Body of pancreas (tissue), 4 donors: ENCODE results near the gene RNPEPL1. TPM values are rescaled to one million over a fixed set of nuclear protein-coding genes. Genes with fewer than 3 reads are reported as not detected.

Source experiments
- ATAC-seq: fragments of 150-250 bp; one replicate; pipeline ENCODE4 v1.9.1; 2016
- DNase-seq, 4 donors: peaks; one replicate each; pipeline ENCODE4 v3.0.0-alpha.2; 2019
- H3K27ac ChIP-seq, 4 donors: fragments of 200-600 bp; sonication (generic); 1 replicate in 3 of 4; 2 replicates in 1 of 4; pipeline versions ENCODE4 v1.5.1 to v1.6.1; 2016 to 2019; ENCODE audit warnings: mild to moderate bottlenecking in 1 of 4, mixed read lengths in 1 of 4, moderate library complexity in 1 of 4
- H3K27me3 ChIP-seq, 2 donors: fragments of 200-600 bp; sonication (generic); one replicate each; pipeline ENCODE4 v1.6.0; 2016; ENCODE audit warnings: mild to moderate bottlenecking in 1 of 2
- H3K36me3 ChIP-seq, 2 donors: fragments of 200-600 bp; sonication (generic); replicated peaks in 1 of 2; 2 replicates each; pipeline ENCODE4 v1.5.1; 2016; ENCODE audit warnings: low read depth in 2 of 2; ENCODE audit not compliant: insufficient read depth in 1 of 2
- H3K4me1 ChIP-seq: fragments of 200-600 bp; sonication (generic); one replicate; pipeline ENCODE4 v1.6.0; 2016
- H3K4me3 ChIP-seq, 2 donors: fragments of 200-600 bp; sonication (generic); 1 replicate in 1 of 2; 2 replicates in 1 of 2; pipeline ENCODE4 v1.5.1; 2016 to 2019
- H3K9me3 ChIP-seq, 3 donors: fragments of 200-600 bp; sonication (generic); 1 replicate in 2 of 3; 2 replicates in 1 of 3; pipeline ENCODE4 v1.5.1; 2016
- CTCF ChIP-seq, 7 experiments: fragments of 450-650 bp in 4 of 7; fragments of 200-600 bp in 3 of 7; sonication (generic) in 3 of 7; IDR thresholded peaks; one replicate each; pipeline ENCODE4 v1.5.1; 2016 to 2019; ENCODE audit warnings: antibody characterized with exemption in 7 of 7
- POLR2A ChIP-seq, 3 donors: fragments of 450-650 bp; IDR thresholded peaks; one replicate each; pipeline ENCODE4 v1.6.1; 2016; ENCODE audit warnings: antibody characterized with exemption in 3 of 3, mild to moderate bottlenecking in 2 of 3
- WGBS, 2 donors: methylation state at CpG; one replicate each; pipeline ENCODE4 v1.1.5; 2017; 5-methylcytosine and 5-hydroxymethylcytosine counted together
- intact Hi-C: fragments of 100-400 bp; cut with DNase I; formaldehyde crosslinking; loops from one replicate; pipeline ENCODE4 v1.15.1; 2023
- total RNA-seq, 2 donors: library from RNA; depleted of rRNA; stranded (reverse); fragments of >200 nt; gene quantifications; one replicate each; pipeline ENCODE4 v1.1.0, GENCODE V29; 2016

Gene RNPEPL1
- total RNA-seq, 2 donors from 2014 or later: 63.3 to 162 TPM

- no peaks in the 10 kb centered on the region for H3K4me1 ChIP-seq
- TF ChIP-seq CTCF (IDR thresholded peaks at IDR 0.05) (no peak), POLR2A (IDR thresholded peaks at IDR 0.05) (no peak)
- no peaks in the 10 kb centered on the region for H3K9me3 ChIP-seq
- ATAC-seq: no peak
- 87 to 94% methylated on average over 11 to 22 of the region's 22 CpGs for WGBS, 2 donors
- H3K36me3 ChIP-seq: peaks cover 0 to 6% of the 10 kb centered on the region in 2 donors
- intact Hi-C loops: no loop called here
- H3K4me3 ChIP-seq: no peak overlapping the region
- no peaks in the 10 kb centered on the region for H3K27me3 ChIP-seq
- no peak overlapping the region for H3K27ac ChIP-seq
- DNase-seq: peak in 1 of 4 donors; percentile 7
These were observed 29.3 kb downstream of the RNPEPL1 start for GRCh38 chr2:240597419-240598181.

- Histone ChIP-seq H3K4me1 (no peaks in the 10 kb centered on the region), H3K27ac (no peak overlapping the region), H3K9me3 (no peaks in the 10 kb centered on the region), H3K36me3 (peaks cover 0 to 6% of the 10 kb centered on the region in 2 donors), H3K4me3 (no peak overlapping the region), H3K27me3 (no peaks in the 10 kb centered on the region)
- no peak for DNase-seq
- ATAC-seq: no peak
- TF ChIP-seq POLR2A (IDR thresholded peaks at IDR 0.05): no peak
- TF ChIP-seq CTCF (IDR thresholded peaks at IDR 0.05): no peak
- 97 to 99% methylated on average over 6 to 14 of the region's 17 CpGs for WGBS, 2 donors
- intact Hi-C loops: no loop called here
These were observed 30.1 kb downstream of the RNPEPL1 start for GRCh38 chr2:240598311-240598911.

- H3K9me3 ChIP-seq: no peaks in the 10 kb centered on the region
These were observed 30.9 kb downstream of the RNPEPL1 start for GRCh38 chr2:240599141-240599583.

GRCh38 chr2:240600451-240600961, 32.2 kb downstream of the RNPEPL1 start:
- no peak overlapping the region for H3K4me3 ChIP-seq
- WGBS, 2 donors: 92 to 93% methylated on average over 12 to 16 of the region's 16 CpGs
- H3K27ac ChIP-seq: no peak overlapping the region
- peaks cover 0 to 6% of the 10 kb centered on the region in 2 donors for H3K36me3 ChIP-seq
- peaks cover 9% of the 10 kb centered on the region for H3K4me1 ChIP-seq
- DNase-seq (peak in 2 of 4 donors; percentile 4 to 10), ATAC-seq (no peak)
- no peaks in the 10 kb centered on the region for H3K9me3 ChIP-seq
- intact Hi-C loops: no loop called here
- H3K27me3 ChIP-seq: no peaks in the 10 kb centered on the region
- TF ChIP-seq CTCF (IDR thresholded peaks at IDR 0.05) (no peak), POLR2A (IDR thresholded peaks at IDR 0.05) (no peak)

More at GRCh38 chr2:240599141-240599583, 30.9 kb downstream of the RNPEPL1 start:
- no peak overlapping the region for H3K27ac ChIP-seq
- WGBS, 2 donors: 92 to 93% methylated on average over 11 of the region's 11 CpGs
- peaks cover 3% of the 10 kb centered on the region for H3K4me1 ChIP-seq
- H3K36me3 ChIP-seq: peaks cover 0 to 6% of the 10 kb centered on the region in 2 donors
- H3K4me3 ChIP-seq: no peak overlapping the region
- intact Hi-C loops: no loop called here
- ATAC-seq: no peak
- DNase-seq: no peak
- no peak for TF ChIP-seq CTCF (IDR thresholded peaks at IDR 0.05)
- no peak for TF ChIP-seq POLR2A (IDR thresholded peaks at IDR 0.05)
- no peaks in the 10 kb centered on the region for H3K27me3 ChIP-seq
